Subcutaneous adipose tissue (tissue), 4 donors: ENCODE results near the gene CXXC5. TPM values are rescaled to one million over a fixed set of nuclear protein-coding genes. Genes with fewer than 3 reads are reported as not detected.

Experiments used
- total RNA-seq, 4 donors: library from RNA; depleted of rRNA; stranded (reverse); fragments of >200 nt; gene quantifications; one replicate each; pipeline ENCODE4 v1.1.0, GENCODE V29; 2016
- TF ChIP-seq, protein P1 (sequence below): fragments of 450-650 bp; IDR thresholded peaks from one replicate; pipeline ENCODE4 v1.5.1; 2016; ENCODE audit warnings: low read depth, mild to moderate bottlenecking, control low read depth, antibody characterized with exemption, moderate library complexity

Gene CXXC5
- total RNA-seq, 4 donors from 2014 or later: 19.1 to 68.4 (median 45.7) TPM

- TF ChIP-seq, protein P1, sequence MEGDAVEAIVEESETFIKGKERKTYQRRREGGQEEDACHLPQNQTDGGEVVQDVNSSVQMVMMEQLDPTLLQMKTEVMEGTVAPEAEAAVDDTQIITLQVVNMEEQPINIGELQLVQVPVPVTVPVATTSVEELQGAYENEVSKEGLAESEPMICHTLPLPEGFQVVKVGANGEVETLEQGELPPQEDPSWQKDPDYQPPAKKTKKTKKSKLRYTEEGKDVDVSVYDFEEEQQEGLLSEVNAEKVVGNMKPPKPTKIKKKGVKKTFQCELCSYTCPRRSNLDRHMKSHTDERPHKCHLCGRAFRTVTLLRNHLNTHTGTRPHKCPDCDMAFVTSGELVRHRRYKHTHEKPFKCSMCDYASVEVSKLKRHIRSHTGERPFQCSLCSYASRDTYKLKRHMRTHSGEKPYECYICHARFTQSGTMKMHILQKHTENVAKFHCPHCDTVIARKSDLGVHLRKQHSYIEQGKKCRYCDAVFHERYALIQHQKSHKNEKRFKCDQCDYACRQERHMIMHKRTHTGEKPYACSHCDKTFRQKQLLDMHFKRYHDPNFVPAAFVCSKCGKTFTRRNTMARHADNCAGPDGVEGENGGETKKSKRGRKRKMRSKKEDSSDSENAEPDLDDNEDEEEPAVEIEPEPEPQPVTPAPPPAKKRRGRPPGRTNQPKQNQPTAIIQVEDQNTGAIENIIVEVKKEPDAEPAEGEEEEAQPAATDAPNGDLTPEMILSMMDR: no peak
These were observed 17.3 kb upstream of the CXXC5 start for GRCh38 chr5:139630855-139631254.

DNA sequence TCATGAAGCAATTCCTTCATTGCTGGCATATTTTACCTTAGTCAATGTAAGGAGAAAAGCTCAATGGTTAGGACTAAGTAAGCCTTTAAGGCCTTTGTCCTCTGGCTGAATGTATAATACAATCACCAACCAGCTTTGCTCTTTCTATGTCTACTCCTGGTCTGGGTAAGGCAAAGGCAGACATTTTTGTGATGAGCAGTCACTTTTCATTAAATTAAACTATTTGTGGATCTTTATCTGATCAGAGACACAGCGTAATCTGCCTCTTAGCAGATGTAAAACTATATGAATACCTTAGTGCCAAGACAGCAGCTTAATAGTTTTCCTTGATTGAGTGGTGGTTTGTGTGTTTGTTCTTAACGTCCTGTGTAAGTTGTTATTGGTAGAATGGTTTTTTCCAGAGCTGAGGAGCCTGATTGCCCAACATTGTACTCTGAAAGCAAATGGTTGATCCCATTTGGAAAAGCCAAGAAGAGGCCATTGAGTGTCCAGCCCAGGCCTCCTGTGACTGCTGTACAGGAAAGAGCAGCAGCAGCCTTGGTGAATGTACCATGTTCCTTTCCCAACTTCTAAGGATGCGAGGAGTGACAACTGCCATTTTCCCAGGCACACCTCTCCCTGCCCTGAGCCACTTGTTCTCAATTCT lies 16.5 kb upstream of the CXXC5 start:
- TF ChIP-seq, protein P1: no peak

DNA sequence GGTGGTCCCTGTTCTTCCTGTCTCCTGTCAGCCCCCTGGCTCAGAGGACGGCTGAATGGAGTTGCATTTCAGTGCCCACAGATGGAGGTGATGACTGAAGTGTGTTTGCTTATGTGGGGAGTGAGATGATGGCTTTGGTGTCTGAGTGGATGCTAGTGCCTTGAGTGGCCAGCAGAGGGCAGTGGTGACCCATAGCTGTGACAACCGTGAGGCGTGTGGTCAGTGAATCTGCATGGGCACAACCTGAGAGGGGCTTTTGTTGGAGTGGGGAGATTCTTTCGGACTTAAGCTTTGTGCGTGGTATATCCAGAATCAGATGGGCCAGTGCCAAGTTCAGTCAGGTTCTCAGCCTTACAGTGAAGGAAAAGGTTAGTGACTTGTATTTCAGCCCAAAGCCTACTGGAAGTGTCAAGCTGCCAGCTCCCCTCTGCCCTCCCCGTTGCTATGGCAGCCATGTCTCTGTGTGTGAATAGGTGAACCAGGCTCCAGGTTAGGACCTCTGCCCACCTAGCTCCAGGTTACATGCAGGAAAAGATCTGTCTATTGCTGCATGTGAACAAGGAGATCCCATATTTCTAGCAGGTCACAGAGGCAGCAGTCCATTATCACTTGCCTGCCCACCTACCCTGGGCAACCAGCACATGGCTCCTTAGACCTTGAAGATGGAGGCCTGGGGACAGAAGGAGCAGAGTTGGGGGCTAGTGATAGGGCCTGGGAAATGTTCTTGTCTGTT lies 14.7 kb upstream of the CXXC5 start:
- TF ChIP-seq, protein P1: no peak

GRCh38 chr5:139634028-139634325 lies 14.2 kb upstream of the CXXC5 start:
- TF ChIP-seq, protein P1: no peak

DNA sequence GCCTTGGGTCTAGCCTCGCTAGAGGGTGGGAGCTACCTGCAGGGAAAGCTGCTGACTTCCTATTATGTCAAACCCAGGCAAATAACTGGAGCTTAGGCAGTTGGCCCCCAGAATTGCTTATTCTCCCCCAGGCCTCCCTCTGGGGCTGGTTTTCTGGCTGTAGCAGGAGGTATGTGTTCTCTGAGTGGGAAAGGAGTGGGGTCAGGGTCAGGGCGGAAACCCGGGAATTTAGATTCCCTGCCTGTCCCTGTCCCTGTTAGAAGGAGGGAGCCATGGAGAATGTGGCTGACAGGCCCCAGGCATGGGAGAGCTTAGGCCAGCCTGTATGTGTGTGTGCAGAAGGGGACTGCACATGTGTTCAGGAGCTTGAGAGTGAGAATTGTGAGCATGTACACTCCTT lies 13.6 kb upstream of the CXXC5 start:
- TF ChIP-seq, protein P1: no peak

- TF ChIP-seq, protein P1: no peak
These were observed 13.0 kb upstream of the CXXC5 start for GRCh38 chr5:139635191-139635590.

DNA sequence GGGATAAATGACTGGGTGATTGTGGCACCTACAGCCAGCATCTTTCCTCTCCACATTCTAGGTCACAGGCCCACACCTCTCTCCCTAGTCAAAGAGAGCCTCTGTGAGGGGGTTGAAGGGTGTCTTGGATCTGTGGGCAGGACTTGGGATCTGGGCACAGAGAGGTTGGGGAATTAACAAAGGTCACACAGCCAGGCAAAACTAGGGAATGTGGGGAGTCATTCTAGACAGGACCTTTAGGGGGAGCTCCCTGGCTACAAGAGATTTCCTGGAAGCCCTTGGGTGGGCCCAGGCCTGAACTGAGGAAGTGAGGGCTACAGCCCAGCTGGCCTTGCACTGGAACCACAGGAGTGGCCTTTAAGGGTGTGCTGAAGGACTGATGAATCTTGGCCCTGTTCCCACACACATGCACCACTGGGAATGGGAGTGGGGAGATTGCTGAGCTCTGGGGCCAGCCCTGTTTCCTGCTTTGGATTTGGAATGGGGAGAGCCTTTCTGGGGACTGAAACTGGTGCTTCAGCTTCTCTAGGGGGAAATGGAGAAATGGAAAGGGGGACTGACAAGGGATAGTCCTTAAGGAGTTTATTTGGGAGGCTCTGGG lies 12.4 kb upstream of the CXXC5 start:
- TF ChIP-seq, protein P1: no peak
